ENCODE measurements around the gene LVRN.
"Not testable (repeated sequence)": the region's sequence is repeated elsewhere in the genome, so short reads cannot be mapped to it uniquely, and the experiment has no call there.

LVRN gene, protein sequence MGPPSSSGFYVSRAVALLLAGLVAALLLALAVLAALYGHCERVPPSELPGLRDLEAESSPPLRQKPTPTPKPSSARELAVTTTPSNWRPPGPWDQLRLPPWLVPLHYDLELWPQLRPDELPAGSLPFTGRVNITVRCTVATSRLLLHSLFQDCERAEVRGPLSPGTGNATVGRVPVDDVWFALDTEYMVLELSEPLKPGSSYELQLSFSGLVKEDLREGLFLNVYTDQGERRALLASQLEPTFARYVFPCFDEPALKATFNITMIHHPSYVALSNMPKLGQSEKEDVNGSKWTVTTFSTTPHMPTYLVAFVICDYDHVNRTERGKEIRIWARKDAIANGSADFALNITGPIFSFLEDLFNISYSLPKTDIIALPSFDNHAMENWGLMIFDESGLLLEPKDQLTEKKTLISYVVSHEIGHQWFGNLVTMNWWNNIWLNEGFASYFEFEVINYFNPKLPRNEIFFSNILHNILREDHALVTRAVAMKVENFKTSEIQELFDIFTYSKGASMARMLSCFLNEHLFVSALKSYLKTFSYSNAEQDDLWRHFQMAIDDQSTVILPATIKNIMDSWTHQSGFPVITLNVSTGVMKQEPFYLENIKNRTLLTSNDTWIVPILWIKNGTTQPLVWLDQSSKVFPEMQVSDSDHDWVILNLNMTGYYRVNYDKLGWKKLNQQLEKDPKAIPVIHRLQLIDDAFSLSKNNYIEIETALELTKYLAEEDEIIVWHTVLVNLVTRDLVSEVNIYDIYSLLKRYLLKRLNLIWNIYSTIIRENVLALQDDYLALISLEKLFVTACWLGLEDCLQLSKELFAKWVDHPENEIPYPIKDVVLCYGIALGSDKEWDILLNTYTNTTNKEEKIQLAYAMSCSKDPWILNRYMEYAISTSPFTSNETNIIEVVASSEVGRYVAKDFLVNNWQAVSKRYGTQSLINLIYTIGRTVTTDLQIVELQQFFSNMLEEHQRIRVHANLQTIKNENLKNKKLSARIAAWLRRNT

DNA sequence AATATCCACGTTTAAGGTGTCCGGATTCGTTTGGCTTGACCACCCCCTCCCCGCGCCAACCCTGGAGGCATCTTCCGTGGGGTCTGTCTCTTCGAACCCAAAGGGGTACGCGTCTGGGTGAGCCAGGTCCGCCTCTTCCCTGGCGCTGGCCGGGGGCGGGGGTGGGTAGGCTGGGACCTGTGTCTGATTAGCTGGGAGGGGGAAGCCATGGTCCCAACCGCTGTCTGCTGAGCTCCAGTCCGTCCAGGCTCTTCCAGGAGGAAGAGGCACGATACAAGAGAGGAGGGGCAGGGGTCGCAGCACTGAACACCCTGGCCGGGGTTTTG, at the start of gene LVRN:
LVRN (plus strand) TSS at position 237 of the 326 bp plus-strand sequence. CDS start 143 bp downstream, outside the sequence.
- DNase-seq: no peak

DNA sequence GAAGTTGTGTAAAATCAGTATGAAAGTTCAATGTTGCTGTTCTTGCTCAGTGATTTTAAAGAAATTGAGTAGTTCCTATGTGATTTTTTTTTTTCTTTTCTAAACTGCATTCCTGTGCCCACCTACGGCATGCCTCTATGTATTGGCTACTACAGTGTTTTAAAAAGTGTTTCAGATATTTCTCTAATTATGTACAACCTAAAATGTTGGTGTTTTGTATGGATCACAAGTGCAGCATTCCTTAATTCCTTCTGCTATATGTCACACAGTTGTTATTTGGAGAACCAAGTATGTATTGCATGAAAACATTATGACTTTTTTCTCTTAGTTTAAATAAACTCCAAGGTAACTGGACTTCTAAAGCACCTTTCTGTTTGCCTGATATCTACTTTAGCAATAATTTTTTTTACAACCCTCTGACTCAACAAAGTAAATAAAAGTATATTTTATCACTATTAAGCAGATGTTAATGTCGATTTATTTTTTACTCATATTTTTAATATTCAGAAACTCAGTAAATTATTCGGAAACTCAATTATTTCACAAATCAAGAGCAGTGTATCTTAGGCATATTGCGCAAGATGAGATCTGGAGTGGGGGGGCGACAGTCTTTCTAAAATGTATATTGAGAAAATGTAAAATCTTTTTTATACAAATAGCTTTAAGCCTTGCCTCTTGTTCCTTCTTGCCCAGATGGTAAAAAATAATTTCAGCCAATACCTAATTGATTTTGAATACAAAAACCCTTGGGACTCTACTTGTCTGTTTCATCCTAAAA, 48.5 kb upstream of the LVRN start:
- not testable (repeated sequence) for DNase-seq

DNA sequence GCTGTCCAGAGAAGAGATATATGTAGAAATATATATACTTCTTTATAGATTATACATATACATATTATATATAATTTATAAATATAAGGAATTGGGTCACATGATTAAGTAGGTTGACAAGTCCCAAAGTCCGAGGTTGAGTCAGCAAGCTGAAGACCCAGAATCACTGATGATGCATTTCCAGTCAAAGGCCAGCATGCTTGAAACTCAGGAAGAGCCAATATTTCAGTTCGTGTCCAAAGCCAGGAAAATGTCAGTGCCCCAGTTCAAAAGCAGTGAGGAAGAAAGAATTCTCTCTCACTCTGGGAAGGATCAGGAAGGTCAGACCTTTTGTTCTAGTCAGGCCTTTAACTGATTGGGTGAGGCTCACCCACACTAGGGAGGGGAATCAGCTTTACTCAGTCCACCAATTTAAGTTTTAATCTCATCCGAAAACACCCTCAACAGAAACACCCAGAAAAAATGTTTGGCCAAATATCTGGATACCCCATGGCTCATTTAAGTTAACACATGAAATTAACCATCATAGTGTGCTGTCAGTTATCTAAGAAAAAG, 42.0 kb upstream of the LVRN start:
- DNase-seq: no peak

DNA sequence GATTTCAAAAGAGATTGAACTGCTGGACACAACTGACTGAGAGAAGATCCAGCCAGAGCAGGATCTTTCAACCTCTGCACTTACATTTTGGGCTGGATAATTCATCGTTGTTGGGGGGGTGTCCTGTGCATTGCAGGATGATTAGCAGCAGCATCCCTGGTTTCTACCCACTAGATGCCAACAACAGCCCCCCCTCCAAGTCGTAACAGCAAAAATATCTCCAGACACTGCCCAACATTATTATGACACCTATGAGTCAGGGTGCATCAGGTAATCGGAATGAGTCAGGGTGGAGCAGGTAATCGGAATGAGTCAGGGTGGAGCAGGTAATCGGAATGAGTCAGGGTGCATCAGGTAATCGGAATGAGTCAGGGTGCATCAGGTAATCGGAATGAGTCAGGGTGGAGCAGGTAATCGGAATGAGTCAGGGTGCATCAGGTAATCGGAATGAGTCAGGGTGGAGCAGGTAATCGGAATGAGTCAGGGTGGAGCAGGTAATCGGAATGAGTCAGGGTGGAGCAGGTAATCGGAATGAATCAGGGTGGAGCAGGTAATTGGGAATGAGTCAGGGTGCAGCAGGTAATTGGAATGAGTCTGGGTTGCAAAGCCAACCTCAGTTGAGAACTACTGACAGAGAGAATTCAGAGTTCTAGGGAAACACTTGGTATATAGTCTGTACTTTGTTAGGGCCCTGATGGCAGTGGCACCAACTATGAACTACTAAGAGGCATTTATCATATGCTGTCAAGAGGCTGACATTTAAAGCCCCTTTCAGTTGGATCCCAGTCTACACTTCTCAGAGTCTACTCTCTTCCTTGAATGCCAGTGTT, 33.5 kb upstream of the LVRN start:
- DNase-seq: not testable (repeated sequence)

DNA sequence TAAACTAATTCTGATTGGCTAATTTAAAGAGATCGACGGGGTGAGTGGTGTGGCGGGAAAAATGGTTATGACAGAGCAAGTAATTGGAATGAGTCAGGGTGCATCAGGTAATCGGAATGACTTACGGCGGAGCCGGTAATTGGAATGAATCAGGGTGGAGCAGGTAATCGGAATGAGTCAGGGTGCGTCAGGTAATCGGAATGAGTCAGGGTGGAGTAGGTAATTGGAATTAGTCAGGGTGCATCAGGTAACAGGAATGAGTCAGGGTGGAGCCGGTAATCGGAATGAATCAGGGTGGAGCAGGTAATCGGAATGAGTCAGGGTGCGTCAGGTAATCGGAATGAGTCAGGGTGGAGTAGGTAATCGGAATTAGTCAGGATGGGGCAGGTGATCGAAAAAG, 32.1 kb upstream of the LVRN start:
- not testable (repeated sequence) for DNase-seq

DNA sequence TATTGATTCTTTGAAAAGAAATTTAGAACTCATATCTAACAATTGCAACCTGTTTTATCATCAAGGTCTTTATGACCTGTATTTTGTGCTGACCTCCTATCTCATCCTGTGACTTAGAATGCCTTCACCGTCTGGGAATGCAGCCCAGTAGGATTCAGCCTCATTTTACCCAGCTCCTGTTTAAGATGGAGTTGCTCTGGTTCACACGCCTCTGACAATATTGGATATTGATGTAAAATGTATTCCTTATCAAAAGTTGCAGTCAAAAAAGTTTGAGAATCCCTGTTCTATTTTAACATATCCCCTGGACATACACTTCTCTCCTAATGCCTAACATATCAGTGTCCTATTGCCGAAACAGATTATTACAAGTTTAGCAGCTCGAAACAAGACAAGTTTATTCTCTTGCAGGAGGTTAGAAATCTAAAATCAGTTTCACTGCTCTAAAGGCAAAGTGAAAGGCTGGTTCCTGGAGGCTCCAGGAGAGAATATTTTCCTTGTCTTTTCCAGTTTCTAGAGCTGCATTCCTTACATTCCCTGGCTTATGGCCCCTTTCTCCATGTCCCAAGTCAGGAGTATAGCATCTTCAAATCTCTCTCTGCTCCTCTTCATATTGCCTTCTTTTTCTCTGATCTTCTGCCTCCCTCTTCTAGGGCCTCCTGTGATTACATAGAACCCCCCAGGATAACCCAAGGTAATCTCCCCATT, 31.5 kb upstream of the LVRN start:
- no peak for DNase-seq

DNA sequence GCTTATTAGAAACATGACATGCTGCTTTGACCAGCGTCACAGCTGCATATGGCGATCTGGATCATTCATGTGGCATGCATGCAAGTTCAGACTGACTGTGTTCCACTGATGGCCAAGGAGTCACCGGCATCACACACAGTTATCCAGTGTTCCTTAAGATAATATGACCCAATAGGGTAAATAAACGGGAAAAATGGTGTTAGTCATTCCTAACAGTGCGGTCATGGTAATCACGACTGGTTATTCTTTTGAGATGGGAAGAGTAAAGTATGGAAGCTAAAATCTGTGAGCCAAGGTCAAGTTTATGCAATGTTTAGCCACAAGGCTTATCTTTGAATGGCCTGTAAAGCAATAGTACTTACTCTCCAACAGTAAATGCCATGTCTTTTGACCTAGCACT, 29.3 kb upstream of the LVRN start:
- no peak for DNase-seq

DNA sequence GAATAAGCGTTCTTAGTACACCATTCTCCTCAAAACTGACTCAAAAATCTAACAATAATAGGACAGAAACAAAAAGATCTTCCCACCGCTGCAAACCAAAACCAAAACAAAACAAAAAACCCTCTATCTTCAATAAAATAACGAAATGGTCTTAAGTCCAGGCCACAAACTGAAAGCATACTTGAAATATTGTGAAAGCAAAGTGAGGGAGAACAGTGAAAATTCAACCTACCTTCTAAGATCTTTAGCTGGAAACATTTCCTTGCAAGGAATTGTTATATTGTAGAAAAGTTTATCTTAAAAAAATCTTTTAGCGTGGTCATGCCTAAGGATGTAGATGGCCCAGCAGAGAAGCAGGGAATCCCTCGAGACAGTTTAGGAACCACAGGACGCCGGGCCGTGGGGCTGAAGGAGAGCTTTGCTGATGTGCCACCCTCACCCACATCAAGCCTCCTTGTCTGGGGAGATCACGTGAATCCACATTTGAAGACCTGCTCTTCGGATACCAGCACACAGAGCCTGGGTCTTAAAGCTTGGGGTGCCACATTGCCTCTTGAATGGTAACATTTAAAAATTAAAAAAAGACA, 27.8 kb upstream of the LVRN start:
- no peak for DNase-seq

DNA sequence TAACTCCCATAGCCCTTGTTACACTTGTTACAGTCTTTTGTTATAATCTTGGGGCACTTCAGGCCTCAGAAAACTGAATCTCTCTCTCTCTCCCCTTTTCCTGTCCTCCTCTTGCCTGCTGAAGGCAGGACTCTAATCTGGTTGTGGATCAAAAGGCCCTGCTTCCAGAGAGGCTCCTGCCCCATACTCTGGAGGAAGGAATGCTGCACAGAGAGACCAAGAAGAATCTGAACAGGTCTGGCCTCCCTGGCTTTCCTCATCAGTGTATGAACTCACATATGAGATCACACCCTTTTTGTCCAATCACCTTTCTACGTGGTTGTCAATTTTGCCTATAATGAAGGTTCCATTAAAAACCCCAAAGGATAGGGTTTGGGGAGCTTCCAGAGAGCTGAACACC, 26.2 kb upstream of the LVRN start:
- no peak for DNase-seq

DNA sequence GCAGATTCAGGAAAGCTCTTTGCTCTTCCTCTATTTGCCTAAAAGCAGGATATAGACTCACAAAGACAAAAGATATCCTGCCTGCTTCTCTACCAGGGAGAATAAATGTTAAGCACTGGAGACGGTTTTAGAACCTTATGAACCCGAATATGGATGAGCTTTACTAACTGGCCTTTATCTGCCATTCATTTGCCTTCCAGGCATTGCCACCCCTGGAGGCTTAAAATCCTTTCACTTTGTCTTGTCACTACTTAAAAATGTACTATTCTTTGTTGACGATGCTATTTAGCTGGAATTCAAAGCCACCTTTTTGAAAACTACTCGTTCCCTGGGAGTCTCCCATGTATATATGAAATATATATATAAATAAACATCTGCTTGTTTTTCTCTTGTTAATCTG, 23.2 kb upstream of the LVRN start:
- DNase-seq: no peak

DNA sequence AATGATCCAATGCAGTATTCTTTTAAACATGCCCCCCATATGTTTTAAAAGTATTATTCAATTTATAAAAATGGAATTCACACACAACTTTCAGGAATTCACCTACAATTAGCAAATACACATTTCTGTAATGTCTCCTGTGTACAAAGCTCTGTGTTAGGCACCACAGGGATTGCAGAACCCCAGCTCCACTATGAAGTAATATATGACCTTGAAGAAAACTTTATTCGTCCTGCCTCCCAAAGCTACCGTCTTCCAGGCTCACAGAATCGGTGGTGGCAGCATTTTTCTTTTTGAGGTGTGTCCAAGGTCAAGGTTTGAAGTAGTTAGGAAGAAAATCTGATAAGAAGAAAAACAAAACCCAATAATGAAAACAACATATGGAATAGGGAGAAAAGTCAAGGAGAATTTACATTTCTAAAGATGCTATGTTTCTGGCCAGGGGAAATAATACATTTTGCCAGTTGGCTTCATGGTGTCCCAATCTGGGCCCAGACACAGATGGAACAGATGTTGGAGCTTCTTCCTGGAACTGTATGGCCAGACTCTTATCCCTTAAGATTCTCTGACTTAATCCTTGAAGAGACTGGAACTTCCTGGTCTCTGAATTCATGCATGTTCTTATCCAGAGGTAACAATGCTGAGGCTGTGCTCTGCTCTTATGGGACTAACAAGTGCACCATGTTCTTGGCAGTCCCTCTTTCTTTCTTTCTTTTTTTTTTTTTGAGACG, 22.0 kb upstream of the LVRN start:
- DNase-seq: peak in 1 of 2 experiments; percentile 16

DNA sequence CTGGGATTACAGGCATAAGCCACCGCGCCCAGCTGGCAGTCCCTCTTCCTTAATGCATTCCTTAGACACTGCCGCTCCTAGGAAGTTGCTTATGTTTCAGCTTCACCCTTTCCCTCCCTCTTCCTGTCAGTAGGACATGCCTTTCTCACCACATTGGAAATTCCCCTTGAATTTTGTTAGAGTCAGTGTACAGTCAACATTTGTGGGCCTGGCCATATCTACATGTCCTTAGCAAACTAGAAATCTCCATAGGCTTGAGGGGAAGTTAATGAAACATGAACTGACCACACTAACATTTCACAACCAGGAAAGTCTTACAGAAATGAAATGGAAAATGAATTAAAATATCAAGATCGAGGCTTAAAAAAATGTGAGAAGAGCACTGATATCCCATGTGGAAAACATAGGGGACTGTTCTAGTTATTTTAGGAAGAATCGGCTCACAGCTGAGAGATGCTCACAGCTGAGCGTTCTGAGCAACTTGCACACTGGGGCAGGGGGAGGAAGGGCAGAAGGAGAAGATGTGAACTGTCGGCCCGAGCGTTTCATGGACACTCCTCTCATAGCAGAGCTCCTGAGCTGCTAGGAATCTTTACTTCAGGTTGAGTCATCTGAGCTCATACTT, 21.1 kb upstream of the LVRN start:
- no peak for DNase-seq

DNA sequence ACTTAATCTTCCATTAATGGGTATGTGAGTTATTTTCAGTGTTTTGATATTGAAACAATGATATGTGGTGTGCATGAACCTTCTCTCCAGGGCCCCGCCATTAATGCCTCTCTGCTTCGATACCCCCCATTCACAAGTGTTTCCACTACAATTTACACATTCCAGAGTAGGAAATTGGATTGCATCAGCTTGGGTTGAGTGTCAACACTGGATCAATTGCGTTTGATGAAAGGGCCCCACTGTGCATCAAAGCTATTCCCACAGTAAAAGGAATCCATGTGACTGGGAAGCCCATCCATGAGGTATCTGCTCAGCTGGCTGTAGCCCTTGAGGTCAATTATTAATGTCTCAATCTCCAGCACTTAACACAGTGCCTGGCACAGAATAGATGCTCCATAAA, 17.8 kb upstream of the LVRN start:
- DNase-seq: no peak

DNA sequence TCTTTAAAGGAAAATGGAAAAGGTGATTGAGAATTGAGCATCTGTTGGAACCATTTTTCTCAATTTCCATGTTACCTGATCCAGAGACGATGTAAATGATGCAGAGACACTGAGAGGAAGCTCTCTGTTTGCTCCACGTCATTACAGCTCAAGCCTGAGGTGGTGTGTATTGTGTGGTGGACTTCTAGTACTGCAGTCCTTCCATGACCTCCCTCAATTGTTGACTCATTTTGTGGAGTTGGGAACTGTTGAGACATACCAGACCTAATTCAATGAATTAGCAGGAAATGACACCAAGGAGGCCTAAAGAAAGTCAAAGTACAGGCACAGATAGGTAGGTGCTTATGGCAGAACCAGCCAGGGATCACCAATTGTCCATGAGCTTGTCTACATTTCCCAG, 15.6 kb upstream of the LVRN start:
- DNase-seq: no peak

DNA sequence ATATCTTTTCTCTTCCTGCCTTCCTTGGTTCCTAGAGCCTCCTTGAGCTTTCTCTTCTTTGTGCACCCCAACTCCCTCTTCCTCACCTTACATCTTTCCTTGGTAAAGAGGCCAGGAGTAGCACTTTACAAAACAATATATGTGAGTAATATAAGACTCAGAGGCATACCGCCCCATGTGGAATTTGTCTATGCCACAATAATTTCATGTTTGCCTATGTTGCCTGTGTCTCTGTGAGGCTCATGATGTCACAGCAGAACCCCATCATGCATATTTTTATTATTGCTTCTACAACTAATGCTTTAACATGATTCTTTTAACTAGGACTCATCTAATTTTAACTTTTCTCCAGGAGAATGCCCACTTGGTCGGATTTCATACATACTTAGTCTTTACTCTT, 15.0 kb upstream of the LVRN start:
- no peak for DNase-seq

DNA sequence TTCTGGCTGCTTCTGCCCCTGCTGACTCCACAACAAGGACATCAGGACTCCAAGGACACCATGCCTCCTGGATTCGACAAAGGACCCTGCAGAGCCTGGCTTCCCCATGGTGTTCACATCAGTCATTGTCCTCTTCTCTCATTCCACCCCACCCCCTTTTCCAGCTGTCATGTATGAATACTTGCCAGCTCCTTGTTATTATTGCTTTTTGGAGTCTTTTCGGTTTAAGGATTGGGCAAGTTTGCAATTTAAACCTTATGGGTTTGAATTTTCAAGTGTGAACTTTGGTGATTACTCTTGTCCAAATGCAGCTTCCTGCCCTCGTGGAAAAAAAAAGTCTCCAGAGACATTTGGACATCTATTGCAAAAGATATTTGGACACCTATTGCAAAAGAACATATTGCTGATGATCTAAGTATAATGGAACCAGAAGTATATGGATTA, 14.2 kb upstream of the LVRN start:
- peak in 1 of 2 experiments; percentile 57 for DNase-seq

DNA sequence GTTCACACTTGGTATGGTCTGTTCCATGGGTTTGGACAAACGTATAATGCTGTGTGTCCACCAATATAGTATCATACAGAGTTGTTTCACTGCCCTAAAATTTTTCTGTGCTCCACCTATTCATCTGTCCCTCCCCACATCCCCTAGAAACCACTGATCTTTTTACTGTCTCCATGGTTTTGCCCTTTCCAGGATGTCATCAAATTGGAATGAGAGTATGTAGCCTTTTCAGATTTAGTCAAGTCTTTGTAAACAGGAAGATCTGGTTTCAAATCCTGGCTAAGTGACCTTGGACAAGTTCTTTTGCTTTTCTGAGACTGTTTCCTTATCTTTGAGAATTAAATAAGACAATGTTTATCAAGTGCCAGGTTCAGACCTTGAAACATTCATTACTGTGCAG, 13.2 kb upstream of the LVRN start:
- no peak for DNase-seq

DNA sequence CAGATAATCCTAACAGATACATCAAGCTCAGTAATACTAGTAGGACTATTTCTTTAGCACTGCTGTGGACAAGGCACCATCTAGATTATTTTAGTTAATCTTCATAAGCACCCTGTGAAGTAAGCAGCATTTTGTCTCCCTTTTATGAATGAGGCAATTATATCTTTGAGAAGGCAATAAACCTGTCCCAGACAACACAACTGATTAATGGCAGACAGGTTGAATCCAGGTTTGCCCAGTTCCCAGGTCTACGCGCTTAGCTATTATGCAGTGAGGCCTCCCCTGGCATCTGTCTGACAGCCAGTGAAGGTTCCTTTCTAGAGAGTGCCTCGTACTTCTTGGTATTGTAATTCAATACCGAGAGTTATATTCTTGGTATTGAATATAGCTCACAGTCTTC, 9.7 kb upstream of the LVRN start:
- DNase-seq: no peak

DNA sequence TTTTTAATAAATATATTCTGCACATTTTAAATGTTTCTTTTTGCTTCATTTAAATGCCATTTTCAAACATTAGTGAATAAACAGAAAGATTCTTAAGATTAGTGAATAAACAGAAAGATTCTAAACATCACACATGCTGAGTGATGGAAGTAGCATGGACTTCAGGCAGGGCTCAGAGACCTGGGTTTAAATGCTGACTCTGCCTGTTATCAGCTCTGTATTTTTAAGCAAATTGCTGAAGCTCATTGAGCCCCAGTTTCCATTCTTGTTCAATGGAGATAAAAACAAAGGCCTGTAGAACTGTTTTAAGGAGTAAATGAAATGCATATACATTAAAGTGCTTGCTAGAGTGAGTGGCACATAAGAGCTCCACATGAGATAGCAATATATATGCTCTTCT, 8.1 kb upstream of the LVRN start:
- no peak for DNase-seq

DNA sequence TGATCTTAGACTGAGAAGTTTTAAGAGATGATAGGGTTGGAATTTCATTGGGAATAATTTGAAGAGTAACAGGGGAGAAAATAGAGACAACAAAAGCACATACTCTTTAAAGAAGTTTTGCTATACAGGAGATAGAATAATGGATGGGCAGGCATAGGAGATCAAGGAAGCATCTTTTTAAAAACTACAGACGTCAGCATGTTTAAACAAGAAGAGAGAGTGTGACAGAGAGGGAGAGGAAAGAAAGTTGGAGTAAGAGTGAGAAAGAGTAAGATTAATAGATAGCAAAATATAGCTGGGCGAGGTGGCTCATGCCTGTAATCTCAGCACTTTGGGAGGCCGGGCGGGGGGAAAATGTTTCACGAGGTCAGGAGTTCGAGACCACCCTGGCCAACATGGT, 5.3 kb upstream of the LVRN start:
- no peak for DNase-seq
